ENCODE data around the gene NT5C1A.
A peak's percentile ranks its signal among the peaks of the same experiment; 100 is the strongest.

The NT5C1A gene

DNA sequence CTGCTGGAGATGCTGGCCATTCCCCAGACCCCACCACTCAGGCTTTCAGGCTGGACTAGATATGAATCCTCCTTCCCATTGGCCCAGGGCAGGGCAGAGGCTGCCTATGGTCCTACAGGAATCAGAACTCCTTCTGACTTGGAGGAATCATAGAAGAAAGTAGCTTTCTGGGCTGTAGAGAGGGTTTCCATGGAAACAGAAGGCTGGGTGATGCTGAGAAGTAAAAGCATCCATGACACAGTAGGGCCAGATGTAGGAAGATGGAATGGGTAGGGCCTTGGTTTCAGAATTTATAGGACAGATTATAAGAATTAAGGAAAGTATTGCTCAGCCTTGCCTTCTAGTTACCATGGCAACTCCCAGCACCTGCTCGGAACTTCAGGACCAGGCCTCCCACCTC is 9.0 kb downstream of the NT5C1A start:
- TF ChIP-seq ZFX (IDR thresholded peaks at IDR 0.05; ENCODE audit: borderline replicate concordance), result no peak
- TF ChIP-seq, protein P1, sequence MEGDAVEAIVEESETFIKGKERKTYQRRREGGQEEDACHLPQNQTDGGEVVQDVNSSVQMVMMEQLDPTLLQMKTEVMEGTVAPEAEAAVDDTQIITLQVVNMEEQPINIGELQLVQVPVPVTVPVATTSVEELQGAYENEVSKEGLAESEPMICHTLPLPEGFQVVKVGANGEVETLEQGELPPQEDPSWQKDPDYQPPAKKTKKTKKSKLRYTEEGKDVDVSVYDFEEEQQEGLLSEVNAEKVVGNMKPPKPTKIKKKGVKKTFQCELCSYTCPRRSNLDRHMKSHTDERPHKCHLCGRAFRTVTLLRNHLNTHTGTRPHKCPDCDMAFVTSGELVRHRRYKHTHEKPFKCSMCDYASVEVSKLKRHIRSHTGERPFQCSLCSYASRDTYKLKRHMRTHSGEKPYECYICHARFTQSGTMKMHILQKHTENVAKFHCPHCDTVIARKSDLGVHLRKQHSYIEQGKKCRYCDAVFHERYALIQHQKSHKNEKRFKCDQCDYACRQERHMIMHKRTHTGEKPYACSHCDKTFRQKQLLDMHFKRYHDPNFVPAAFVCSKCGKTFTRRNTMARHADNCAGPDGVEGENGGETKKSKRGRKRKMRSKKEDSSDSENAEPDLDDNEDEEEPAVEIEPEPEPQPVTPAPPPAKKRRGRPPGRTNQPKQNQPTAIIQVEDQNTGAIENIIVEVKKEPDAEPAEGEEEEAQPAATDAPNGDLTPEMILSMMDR (IDR thresholded peaks at IDR 0.05), result no peak
- H3K27ac ChIP-seq, result no peak overlapping the region

DNA sequence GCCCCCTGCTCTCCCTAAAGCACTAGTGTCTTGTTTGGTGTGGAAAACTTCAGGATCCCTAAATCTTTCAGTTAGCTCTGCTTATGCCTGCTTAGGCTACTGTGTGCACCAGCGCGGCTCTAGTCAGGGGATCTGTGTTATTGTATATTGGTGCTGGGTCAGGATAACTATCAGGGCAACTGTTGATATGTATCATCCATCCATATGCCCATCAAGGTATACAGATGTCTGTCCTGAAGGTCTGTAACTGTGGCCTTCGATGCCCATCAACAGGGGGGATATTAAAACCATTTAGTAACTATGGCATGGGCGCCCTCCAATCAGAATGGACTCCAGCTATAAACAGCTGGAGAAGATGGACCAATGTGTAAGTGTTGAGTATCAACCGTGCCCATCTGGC is 12.4 kb downstream of the NT5C1A start:
- no peak overlapping the region for H3K27ac ChIP-seq
- TF ChIP-seq ZFX (IDR thresholded peaks at IDR 0.05; ENCODE audit: borderline replicate concordance), result no peak
- TF ChIP-seq, protein P1 (IDR thresholded peaks at IDR 0.05), result no peak

DNA sequence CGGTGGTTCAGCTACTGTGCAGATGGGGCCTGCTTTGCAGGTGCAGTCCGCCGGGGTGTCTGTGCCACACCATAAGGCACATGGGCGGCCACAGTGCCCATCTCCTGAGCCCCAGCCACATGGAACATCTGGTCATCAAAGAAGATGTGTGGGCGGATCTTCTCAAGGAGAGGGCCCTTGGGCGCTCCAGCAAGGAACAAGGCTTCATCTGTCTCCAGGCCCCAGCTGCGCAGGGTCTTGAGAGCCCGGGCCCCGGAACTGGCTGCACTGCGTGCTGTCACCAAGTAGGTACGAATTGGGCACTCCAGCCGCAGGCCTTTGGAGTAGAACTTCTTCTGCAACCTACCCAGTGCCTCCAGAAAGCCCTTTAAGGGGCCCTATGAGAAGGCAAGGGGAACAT is 12.8 kb downstream of the NT5C1A start:
- TF ChIP-seq, protein P1 (IDR thresholded peaks at IDR 0.05), result no peak
- no peak for TF ChIP-seq ZFX (IDR thresholded peaks at IDR 0.05; ENCODE audit: borderline replicate concordance)
- no peak overlapping the region for H3K27ac ChIP-seq

DNA sequence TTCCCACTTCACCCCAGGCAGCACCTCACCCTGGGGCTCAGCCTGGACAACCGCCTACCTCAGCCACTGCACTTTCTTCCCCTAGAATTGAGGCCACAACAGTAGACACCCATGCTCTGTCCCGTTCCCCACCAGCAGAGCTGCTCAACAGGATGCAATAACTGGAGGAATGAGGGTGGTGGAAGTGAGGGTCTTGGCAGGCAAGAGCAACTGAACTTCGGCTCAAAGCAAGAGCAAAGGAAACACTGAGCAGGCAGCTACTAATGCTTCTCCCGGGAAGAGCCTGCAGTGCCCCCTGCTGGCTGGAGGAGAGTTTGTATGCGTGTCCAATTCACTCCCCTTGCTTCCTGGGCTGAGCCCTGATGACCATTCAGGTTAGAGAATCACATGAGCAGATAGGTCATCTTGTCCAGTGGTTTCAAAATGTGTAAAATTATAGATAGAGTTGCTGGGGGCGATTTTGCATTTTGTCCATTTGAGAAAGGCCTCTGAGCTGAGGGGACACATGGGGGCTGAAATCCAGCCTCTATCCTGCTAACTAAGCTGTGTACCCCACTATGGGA is 13.9 kb downstream of the NT5C1A start:
- TF ChIP-seq, protein P1 (IDR thresholded peaks at IDR 0.05), result peak; percentile 94
- TF ChIP-seq ZFX (IDR thresholded peaks at IDR 0.05; ENCODE audit: borderline replicate concordance), result no peak
- H3K27ac ChIP-seq, result no peak overlapping the region

DNA sequence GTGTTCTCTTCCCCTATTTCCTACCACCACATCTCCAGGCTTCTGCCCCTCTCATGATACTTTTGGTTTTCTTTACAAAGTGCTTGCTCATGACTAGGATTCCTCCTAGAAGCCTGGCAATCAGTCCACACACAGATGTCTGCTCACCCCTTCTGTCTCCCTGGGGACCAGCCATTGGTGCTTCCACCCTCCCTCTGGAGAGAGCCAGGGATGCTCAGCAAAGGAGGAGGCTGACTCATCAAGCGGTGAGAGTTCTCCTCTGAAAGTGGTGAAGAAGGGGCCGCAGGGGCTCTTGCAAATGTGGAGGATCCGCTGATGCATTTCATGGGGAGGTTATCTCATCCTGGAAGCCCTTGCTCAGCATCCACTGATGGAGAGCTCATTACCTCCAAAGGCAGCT is 14.5 kb downstream of the NT5C1A start:
- no peak overlapping the region for H3K27ac ChIP-seq
- TF ChIP-seq ZFX (IDR thresholded peaks at IDR 0.05; ENCODE audit: borderline replicate concordance), result no peak
- TF ChIP-seq, protein P1 (IDR thresholded peaks at IDR 0.05), result no peak

DNA sequence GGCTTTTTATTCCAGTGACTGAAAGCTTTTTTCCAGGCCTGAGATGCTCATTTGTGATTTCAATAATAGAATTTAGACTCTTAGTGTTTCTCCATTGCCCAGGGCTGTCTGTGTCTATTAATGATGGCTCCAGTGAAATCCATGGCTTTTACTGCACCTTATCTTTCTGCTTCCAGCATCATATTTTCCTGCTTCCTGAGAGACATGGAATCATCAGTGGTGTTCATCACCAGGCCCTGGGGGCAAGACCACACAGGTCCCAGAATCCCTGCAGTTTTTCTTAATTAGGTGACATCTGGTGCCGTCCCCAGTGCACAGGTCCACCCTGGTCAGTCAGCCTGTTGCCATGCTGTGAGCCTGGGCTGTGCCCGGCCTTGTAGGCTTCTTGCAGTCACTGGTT is 15.5 kb downstream of the NT5C1A start:
- H3K27ac ChIP-seq, result no peak overlapping the region
- no peak for TF ChIP-seq ZFX (IDR thresholded peaks at IDR 0.05; ENCODE audit: borderline replicate concordance)
- TF ChIP-seq, protein P1 (IDR thresholded peaks at IDR 0.05), result no peak

DNA sequence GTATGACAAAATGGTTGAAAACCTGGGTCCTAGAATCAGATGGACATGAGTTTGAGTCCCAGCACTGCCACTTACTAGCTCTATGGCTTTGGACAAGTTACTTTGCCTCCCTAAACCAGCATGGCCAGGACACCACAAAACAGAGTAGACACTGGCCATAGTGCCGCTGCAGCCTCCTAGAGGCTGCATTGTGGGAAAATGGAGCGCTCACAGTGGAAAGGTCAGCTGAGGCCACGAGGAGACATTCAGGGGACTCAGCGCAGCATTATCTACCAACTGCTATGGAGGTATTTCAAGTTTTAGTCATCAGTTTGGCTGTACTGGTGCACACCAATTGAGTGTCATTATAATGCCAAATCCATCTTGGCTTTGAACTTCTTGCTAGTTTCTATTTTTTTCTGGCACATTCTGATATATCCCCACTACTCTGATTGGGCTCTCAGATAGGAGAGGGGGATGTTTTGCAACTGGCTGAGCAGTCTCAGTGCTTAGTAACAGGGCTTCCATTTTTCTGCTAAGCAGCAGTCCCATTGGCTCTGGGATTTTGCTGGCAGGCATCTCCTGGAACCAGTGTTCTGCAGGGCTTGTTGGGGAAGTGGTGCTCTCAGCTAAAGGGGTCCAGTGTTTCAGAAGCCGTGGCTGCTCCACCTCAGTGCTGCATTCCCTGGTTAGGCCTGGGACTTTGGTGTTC is 16.2 kb downstream of the NT5C1A start:
- TF ChIP-seq, protein P1 (IDR thresholded peaks at IDR 0.05), result no peak
- TF ChIP-seq ZFX (IDR thresholded peaks at IDR 0.05; ENCODE audit: borderline replicate concordance), result no peak
- no peak overlapping the region for H3K27ac ChIP-seq

Measured in 22Rv1 (cell line).